ENCODE results near the gene DNM1. TPM values are rescaled to one million over a fixed set of nuclear protein-coding genes. Genes with fewer than 3 reads are reported as not detected.
"Not testable (repeated sequence)": the region's sequence is repeated elsewhere in the genome, so short reads cannot be mapped to it uniquely, and the experiment has no call there.

DNM1 gene
- polyA plus RNA-seq, 1 donor from 2014 or later = 0.18 TPM

- Mint-ChIP-seq H3K4me1 (peaks cover 0 to 3% (median 0%) of the 10 kb centered on the region in 3 donors), H3K36me3 (peaks cover 3% of the 10 kb centered on the region), H3K4me3 (no peak overlapping the region), H3K9me3 (no peaks in the 10 kb centered on the region), H3K27ac (no peak overlapping the region), H3K27me3 (no peaks in the 10 kb centered on the region)
Observed at GRCh38 chr9:128167209-128167608, 36.0 kb upstream of the DNM1 start.

GRCh38 chr9:128168731-128169308 lies 34.4 kb upstream of the DNM1 start:
- Mint-ChIP-seq H3K36me3 (peaks cover 5% of the 10 kb centered on the region), H3K27me3 (no peaks in the 10 kb centered on the region), H3K9me3 (no peaks in the 10 kb centered on the region), H3K4me3 (no peak overlapping the region), H3K27ac (peak overlapping the region in 1 of 3 donors; percentile 87), H3K4me1 (peaks cover 0 to 1% (median 0%) of the 10 kb centered on the region in 3 donors)

- H3K27me3 Mint-ChIP-seq = no peaks in the 10 kb centered on the region
- no peak overlapping the region for H3K4me3 Mint-ChIP-seq
- no peak overlapping the region for H3K27ac Mint-ChIP-seq
- peaks cover 5% of the 10 kb centered on the region for H3K36me3 Mint-ChIP-seq
- peaks cover 0 to 1% (median 0%) of the 10 kb centered on the region in 3 donors for H3K4me1 Mint-ChIP-seq
- H3K9me3 Mint-ChIP-seq = no peaks in the 10 kb centered on the region
Observed at GRCh38 chr9:128169492-128169891, 33.7 kb upstream of the DNM1 start.

GRCh38 chr9:128169925-128170324 lies 33.3 kb upstream of the DNM1 start:
- H3K9me3 Mint-ChIP-seq = no peaks in the 10 kb centered on the region
- H3K36me3 Mint-ChIP-seq = peaks cover 5% of the 10 kb centered on the region
- no peak overlapping the region for H3K27ac Mint-ChIP-seq
- H3K4me1 Mint-ChIP-seq = peaks cover 0 to 1% (median 0%) of the 10 kb centered on the region in 3 donors
- H3K4me3 Mint-ChIP-seq = no peak overlapping the region
- H3K27me3 Mint-ChIP-seq = no peaks in the 10 kb centered on the region

- Mint-ChIP-seq H3K27ac (no peak overlapping the region), H3K36me3 (peaks cover 4% of the 10 kb centered on the region), H3K4me3 (no peak overlapping the region), H3K4me1 (no peaks in the 10 kb centered on the region), H3K27me3 (no peaks in the 10 kb centered on the region), H3K9me3 (no peaks in the 10 kb centered on the region)
Observed at GRCh38 chr9:128174062-128174461, 29.1 kb upstream of the DNM1 start.

- Mint-ChIP-seq H3K9me3 (no peaks in the 10 kb centered on the region), H3K36me3 (peaks cover 4% of the 10 kb centered on the region), H3K27me3 (no peaks in the 10 kb centered on the region), H3K4me3 (no peak overlapping the region), H3K27ac (peak overlapping the region in 1 of 3 donors; percentile 54), H3K4me1 (no peaks in the 10 kb centered on the region)
Observed at GRCh38 chr9:128175102-128175563, 28.0 kb upstream of the DNM1 start.

- Mint-ChIP-seq H3K27ac (no peak overlapping the region), H3K4me1 (no peaks in the 10 kb centered on the region), H3K4me3 (no peak overlapping the region), H3K9me3 (no peaks in the 10 kb centered on the region), H3K27me3 (no peaks in the 10 kb centered on the region), H3K36me3 (peaks cover 4% of the 10 kb centered on the region)
Observed at GRCh38 chr9:128175726-128176125, 27.5 kb upstream of the DNM1 start.

- Mint-ChIP-seq H3K4me3 (no peak overlapping the region), H3K27me3 (no peaks in the 10 kb centered on the region), H3K9me3 (no peaks in the 10 kb centered on the region), H3K36me3 (peaks cover 2% of the 10 kb centered on the region), H3K27ac (no peak overlapping the region), H3K4me1 (no peaks in the 10 kb centered on the region)
Observed at GRCh38 chr9:128178806-128179431, 24.3 kb upstream of the DNM1 start.

GRCh38 chr9:128180001-128180400 lies 23.2 kb upstream of the DNM1 start:
- Mint-ChIP-seq H3K27ac (no peak overlapping the region), H3K4me3 (no peak overlapping the region), H3K36me3 (peaks cover 2% of the 10 kb centered on the region), H3K9me3 (no peaks in the 10 kb centered on the region), H3K4me1 (no peaks in the 10 kb centered on the region), H3K27me3 (no peaks in the 10 kb centered on the region)

- H3K36me3 Mint-ChIP-seq = peaks cover 2% of the 10 kb centered on the region
- no peak overlapping the region for H3K27ac Mint-ChIP-seq
Observed at GRCh38 chr9:128180447-128180846, 22.7 kb upstream of the DNM1 start.

GRCh38 chr9:128181480-128181879 lies 21.7 kb upstream of the DNM1 start:
- H3K4me3 Mint-ChIP-seq, H3K27me3 Mint-ChIP-seq, H3K9me3 Mint-ChIP-seq, H3K4me1 Mint-ChIP-seq, H3K36me3 Mint-ChIP-seq, H3K27ac Mint-ChIP-seq: not testable (repeated sequence)

More at GRCh38 chr9:128180447-128180846, 22.7 kb upstream of the DNM1 start:
- Mint-ChIP-seq H3K4me3 (no peak overlapping the region), H3K27me3 (no peaks in the 10 kb centered on the region), H3K4me1 (no peaks in the 10 kb centered on the region), H3K9me3 (no peaks in the 10 kb centered on the region)

- H3K4me3 Mint-ChIP-seq = no peak overlapping the region
- peaks cover 3 to 7% (median 3%) of the 10 kb centered on the region in 3 donors for H3K4me1 Mint-ChIP-seq
- H3K36me3 Mint-ChIP-seq = peaks cover 5% of the 10 kb centered on the region
- H3K9me3 Mint-ChIP-seq = no peaks in the 10 kb centered on the region
- H3K27me3 Mint-ChIP-seq = no peaks in the 10 kb centered on the region
- no peak overlapping the region for H3K27ac Mint-ChIP-seq
Observed at GRCh38 chr9:128182893-128183588, 20.1 kb upstream of the DNM1 start.

GRCh38 chr9:128185979-128186965 lies 16.9 kb upstream of the DNM1 start:
- peaks cover 5% of the 10 kb centered on the region for H3K36me3 Mint-ChIP-seq
- no peaks in the 10 kb centered on the region for H3K27me3 Mint-ChIP-seq
- peaks cover 6 to 21% (median 14%) of the 10 kb centered on the region in 3 donors for H3K4me1 Mint-ChIP-seq
- no peaks in the 10 kb centered on the region for H3K9me3 Mint-ChIP-seq
- H3K4me3 Mint-ChIP-seq = no peak overlapping the region
- no peak overlapping the region for H3K27ac Mint-ChIP-seq

- peaks cover 6 to 22% (median 18%) of the 10 kb centered on the region in 3 donors for H3K4me1 Mint-ChIP-seq
- no peaks in the 10 kb centered on the region for H3K9me3 Mint-ChIP-seq
- peaks cover 5% of the 10 kb centered on the region for H3K36me3 Mint-ChIP-seq
- no peak overlapping the region for H3K4me3 Mint-ChIP-seq
- H3K27ac Mint-ChIP-seq = no peak overlapping the region
- H3K27me3 Mint-ChIP-seq = no peaks in the 10 kb centered on the region
Observed at GRCh38 chr9:128187361-128187760, 15.8 kb upstream of the DNM1 start.

GRCh38 chr9:128188209-128188608 lies 15.0 kb upstream of the DNM1 start:
- H3K27me3 Mint-ChIP-seq = no peaks in the 10 kb centered on the region
- H3K36me3 Mint-ChIP-seq = peaks cover 5% of the 10 kb centered on the region
- peaks cover 6 to 25% (median 18%) of the 10 kb centered on the region in 3 donors for H3K4me1 Mint-ChIP-seq
- peak overlapping the region in 1 of 3 donors; percentile 74 for H3K27ac Mint-ChIP-seq
- peak overlapping the region in 1 of 4 donors; percentile 78 for H3K4me3 Mint-ChIP-seq
- no peaks in the 10 kb centered on the region for H3K9me3 Mint-ChIP-seq

Measured in IgD-negative memory B cell (primary cell).